HG03064 (cell line): ENCODE data around the gene TXNDC9.
"Not testable (repeated sequence)": the region's sequence is repeated elsewhere in the genome, so short reads cannot be mapped to it uniquely, and the experiment has no call there.

ENCODE experiments used
- ATAC-seq: cut with Tn5 transposase; IDR thresholded peaks from one replicate; pipeline ENCODE4 v1.9.1; 2021; ENCODE audit warnings: low read depth; ENCODE audit not compliant: unreplicated experiment

TXNDC9 gene, protein sequence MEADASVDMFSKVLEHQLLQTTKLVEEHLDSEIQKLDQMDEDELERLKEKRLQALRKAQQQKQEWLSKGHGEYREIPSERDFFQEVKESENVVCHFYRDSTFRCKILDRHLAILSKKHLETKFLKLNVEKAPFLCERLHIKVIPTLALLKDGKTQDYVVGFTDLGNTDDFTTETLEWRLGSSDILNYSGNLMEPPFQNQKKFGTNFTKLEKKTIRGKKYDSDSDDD

GRCh38 chr2:99335911-99336803 is at the start of gene TXNDC9:
Gene TXNDC9, minus strand, starts transcription at chr2:99336333. Its CDS starts 3,123 bp downstream, at chr2:99333210.
- peak; percentile 61 for ATAC-seq

GRCh38 chr2:99382143-99382542 is 46.0 kb upstream of the TXNDC9 start:
- no peak for ATAC-seq

GRCh38 chr2:99380376-99381010 is 44.4 kb upstream of the TXNDC9 start:
- no peak for ATAC-seq

- no peak for ATAC-seq
Observed at GRCh38 chr2:99377879-99378278, 41.7 kb upstream of the TXNDC9 start.

- no peak for ATAC-seq
Observed at GRCh38 chr2:99376254-99376864, 40.2 kb upstream of the TXNDC9 start.

GRCh38 chr2:99374747-99375146 is 38.6 kb upstream of the TXNDC9 start:
- no peak for ATAC-seq

DNA sequence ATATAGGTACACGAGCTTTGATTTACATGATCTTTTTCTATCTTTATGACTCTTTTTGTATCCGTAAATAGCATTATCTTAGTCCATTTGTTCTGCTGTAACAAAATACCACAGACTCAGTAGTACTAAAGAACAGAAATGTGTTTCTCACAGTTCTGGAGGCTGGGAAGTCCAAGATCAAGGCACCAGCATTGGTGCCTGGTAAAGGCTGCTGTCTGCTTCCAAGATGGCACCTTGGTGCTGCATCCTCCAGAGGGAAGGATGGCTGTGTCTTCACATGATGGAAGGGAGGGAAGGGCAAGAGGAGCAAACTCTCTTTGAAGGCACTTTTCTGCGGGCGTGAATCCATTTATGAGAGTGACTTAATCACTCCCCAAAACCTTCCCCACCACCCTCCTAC is 37.0 kb upstream of the TXNDC9 start:
- no peak for ATAC-seq

DNA sequence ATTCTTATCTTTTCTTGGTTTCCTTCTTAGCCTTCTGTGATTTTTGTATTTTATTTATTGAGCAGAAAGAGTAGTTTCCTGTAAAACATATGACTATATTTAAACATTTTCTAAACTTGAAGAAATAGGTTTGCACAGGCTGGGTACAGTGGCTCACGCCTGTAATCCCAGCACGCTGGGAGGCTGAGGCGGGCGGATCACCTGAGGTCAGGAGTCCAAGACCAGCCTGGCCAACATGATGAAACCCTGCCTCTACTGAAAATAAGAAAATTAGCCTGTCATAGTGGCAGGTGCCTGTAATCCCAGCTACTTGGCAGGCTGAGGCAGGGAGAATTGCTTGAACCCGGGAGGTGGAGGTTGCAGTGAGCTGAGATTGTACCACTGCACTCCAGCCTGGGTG is 32.7 kb upstream of the TXNDC9 start:
- not testable (repeated sequence) for ATAC-seq

DNA sequence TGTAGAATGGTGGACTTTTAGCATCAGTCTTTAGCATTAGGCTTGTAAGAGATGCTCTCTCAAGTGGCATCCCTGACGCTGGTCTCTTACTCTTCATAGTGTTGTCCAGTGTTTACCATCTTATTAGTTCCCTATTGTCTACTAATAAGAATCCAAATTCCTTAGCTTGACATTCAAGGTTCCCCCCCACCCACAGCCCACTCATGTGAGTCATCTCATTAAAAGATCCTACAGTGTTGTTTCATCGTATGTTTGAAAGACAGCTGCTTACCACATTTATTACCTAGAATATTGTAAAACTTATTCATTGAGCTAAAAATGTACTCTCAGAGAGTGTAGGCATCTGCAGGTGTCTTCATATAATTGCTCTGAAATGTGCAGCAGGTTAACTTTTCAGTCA is 29.5 kb upstream of the TXNDC9 start:
- no peak for ATAC-seq

DNA sequence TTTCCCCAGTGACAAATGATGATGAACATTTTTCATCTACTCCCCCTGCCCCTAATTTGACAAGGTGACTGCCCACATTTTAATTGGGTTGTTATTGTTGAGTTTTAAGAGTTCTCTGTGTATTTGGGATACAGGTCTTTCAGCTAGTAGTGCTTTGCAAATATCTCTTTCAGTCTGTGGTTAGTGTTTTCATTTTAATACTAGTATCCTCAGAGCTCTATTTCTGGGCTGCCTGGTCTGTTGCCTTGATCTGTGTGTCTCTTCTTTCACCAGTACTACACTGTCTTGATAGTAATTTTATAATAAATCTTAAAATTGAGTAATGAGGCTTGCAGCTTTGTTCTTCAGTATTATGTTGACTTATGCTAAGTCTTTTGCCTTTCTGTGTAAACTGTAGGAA is 20.7 kb upstream of the TXNDC9 start:
- ATAC-seq = no peak

DNA sequence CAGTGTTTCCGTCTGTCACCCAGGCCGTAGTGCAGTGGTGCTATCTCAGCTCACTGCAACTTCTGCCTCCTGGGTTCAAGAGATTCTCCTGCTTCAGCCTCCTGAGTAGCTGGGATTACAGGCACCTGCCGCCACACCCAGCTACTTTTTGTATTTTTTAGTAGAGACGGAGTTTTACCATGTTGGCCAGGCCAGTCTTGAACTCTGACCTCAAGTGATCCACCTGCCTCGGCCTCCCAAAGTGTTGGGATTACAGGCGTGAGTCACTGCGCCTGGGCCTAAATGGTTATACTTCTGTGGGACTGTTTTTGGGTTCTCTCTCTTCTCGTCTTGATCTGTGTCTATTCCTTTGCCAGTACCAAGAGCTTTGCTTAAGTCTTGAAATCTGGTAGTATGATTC is 18.7 kb upstream of the TXNDC9 start:
- ATAC-seq = not testable (repeated sequence)

DNA sequence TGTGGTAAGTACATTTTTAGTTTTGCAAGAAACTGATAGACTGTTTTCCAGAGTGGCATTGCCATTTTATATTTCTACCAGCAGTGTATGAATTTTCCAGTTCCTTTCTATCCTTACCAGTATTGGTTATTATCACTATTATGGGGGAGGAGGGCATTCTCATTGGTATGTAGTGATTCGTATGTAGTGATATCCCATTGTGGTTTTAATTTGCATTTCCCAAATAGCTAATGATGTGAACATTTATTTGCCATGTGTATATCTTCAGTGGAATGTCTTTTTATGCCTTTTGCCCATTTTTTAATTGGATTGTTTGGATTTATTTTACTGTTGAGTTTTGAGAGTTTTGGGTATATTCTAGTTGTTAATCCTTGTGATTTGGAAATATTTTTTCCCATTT is 17.9 kb upstream of the TXNDC9 start:
- no peak for ATAC-seq

GRCh38 chr2:99350194-99350593 is 14.1 kb upstream of the TXNDC9 start:
- no peak for ATAC-seq

DNA sequence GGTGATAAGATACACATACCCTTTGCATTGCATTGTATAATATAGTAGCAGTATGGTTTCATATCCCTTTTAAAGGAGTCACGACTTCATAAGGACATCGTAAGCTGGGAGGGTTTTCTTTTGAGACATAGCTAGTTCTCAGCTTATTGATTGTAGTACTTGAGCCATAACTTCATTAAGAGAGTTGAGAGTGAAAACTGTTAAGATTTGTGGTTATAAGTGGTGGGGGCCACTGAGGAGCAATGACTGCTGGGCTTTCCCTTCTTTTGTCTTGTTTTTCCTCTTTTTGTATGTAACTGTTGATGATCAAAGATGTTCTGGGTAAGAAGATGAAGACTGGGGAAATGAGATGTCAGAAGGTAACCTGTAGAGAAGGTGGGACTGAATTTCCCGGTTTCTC is 12.0 kb upstream of the TXNDC9 start:
- ATAC-seq = no peak

GRCh38 chr2:99346218-99346617 is 10.1 kb upstream of the TXNDC9 start:
- no peak for ATAC-seq

GRCh38 chr2:99345446-99345845 is 9.3 kb upstream of the TXNDC9 start:
- ATAC-seq = not testable (repeated sequence)

DNA sequence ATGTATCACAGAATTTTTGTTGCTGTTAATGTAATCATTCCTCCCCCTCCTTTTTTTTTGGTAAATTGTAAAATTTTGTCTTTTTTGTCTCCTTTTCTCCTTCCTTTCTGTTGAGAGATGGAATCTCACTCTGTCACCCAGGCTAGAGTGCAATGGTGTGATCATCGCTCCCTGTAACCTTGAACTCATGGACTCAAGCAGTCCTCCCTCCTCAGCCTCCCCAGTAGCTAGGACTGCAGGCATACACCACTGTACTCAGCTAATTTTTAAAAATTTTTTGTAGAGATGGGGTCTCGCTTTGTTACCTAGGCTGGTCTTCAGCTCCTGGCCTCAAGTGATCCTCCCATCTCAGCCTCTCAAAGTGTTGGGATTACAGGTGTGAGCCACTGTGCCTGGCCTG is 6.4 kb upstream of the TXNDC9 start:
- ATAC-seq = no peak

DNA sequence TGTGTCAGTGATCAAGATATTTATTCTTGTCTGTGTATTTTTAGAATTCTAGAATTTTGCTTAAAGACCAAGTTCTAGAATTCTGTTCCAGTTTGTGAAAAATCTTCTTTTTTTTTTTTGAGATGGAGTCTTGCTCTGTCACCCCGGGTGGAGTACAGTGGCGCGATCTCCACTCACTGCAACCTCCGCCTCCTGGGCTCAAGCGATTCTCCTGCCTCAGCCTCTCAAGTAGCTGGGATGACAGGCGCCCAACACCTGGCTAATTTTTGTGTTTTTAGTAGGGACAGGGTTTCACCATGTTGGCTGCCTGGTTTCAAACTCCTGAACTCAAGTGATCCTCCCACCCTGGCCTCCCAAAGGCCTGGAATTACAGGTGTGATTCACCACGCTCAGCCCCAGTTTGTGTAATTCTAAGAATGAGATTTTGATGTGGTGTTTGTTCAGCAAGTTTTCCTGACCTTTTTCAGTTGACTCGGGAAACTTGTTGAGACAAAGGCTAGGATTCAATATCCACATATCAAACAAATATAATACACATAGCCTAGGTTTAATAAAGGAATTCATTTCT is 4.6 kb upstream of the TXNDC9 start:
- no peak for ATAC-seq

GRCh38 chr2:99338029-99338585 is 2.0 kb upstream of the TXNDC9 start:
- ATAC-seq = no peak
